Tibial artery (tissue), 4 donors: ENCODE measurements around the gene ZNF83.

Experiments
- DNase-seq, 2 donors: peaks; one replicate each; pipeline ENCODE4 v3.0.0-alpha.2; 2019
- H3K27ac ChIP-seq, 2 donors: fragments of 200-600 bp; sonication (generic) in 1 of 2; 1 replicate in 1 of 2; 2 replicates in 1 of 2; pipeline ENCODE4 v1.5.1; 2018 to 2019; ENCODE audit warnings: mild to moderate bottlenecking in 1 of 2
- H3K27me3 ChIP-seq, 2 donors: fragments of 200-600 bp; sonication (generic) in 1 of 2; one replicate each; pipeline versions ENCODE4 v1.5.1 to v1.6.0; 2016 to 2019
- H3K36me3 ChIP-seq, 3 donors: fragments of 200-600 bp; sonication (generic) in 2 of 3; one replicate each; pipeline ENCODE4 v1.5.1; 2016 to 2019; ENCODE audit warnings: mild to moderate bottlenecking in 2 of 3
- H3K4me1 ChIP-seq, 4 donors: fragments of 200-600 bp; sonication (generic) in 2 of 4; 1 replicate in 3 of 4; 2 replicates in 1 of 4; pipeline ENCODE4 v1.5.1; 2016 to 2019
- H3K4me3 ChIP-seq, 2 donors: fragments of 200-600 bp; sonication (generic) in 1 of 2; 1 replicate in 1 of 2; 2 replicates in 1 of 2; pipeline ENCODE4 v1.5.1; 2018 to 2019; ENCODE audit warnings: mild to moderate bottlenecking in 2 of 2
- H3K9me3 ChIP-seq, 3 donors: fragments of 200-600 bp; sonication (generic) in 1 of 3; one replicate each; pipeline ENCODE4 v1.5.1; 2016 to 2019
- CTCF ChIP-seq, 2 experiments: fragments of 200-600 bp in 1 of 2; fragments of 450-650 bp in 1 of 2; IDR thresholded peaks; one replicate each; pipeline ENCODE4 v1.5.1; 2017 to 2019; ENCODE audit warnings: antibody characterized with exemption in 2 of 2, mild to moderate bottlenecking in 1 of 2, moderate library complexity in 1 of 2
- intact Hi-C: fragments of 100-400 bp; cut with DNase I; formaldehyde crosslinking; loops from one replicate; pipeline ENCODE4 v1.15.0; 2023; ENCODE audit warnings: low total_unique reads

The ZNF83 gene

GRCh38 chr19:52653161-52653560 lies 15.0 kb upstream of the ZNF83 start:
- intact Hi-C loops: no loop called here
- no peak for TF ChIP-seq CTCF (IDR thresholded peaks at IDR 0.05)

GRCh38 chr19:52651956-52652355 lies 13.8 kb upstream of the ZNF83 start:
- peaks cover 0 to 21% (median 11%) of the 10 kb centered on the region in 4 donors for H3K4me1 ChIP-seq
- no peak overlapping the region for H3K4me3 ChIP-seq
- no peak for TF ChIP-seq CTCF (IDR thresholded peaks at IDR 0.05)
- no peak overlapping the region for H3K27ac ChIP-seq
- peaks cover 34 to 57% (median 39%) of the 10 kb centered on the region in 3 donors for H3K36me3 ChIP-seq
- H3K9me3 ChIP-seq: peaks cover 0 to 2% (median 0%) of the 10 kb centered on the region in 3 donors
- no peaks in the 10 kb centered on the region for H3K27me3 ChIP-seq
- no peak for DNase-seq
- intact Hi-C loops: no loop called here

More at GRCh38 chr19:52653161-52653560, 15.0 kb upstream of the ZNF83 start:
- DNase-seq: no peak
- no peak overlapping the region for H3K27ac ChIP-seq
- peaks cover 38 to 66% (median 48%) of the 10 kb centered on the region in 3 donors for H3K36me3 ChIP-seq
- peaks cover 0 to 11% (median 8%) of the 10 kb centered on the region in 4 donors for H3K4me1 ChIP-seq
- H3K9me3 ChIP-seq: no peaks in the 10 kb centered on the region
- no peaks in the 10 kb centered on the region for H3K27me3 ChIP-seq
- H3K4me3 ChIP-seq: no peak overlapping the region

- Histone ChIP-seq H3K27me3 (no peaks in the 10 kb centered on the region), H3K27ac (peak overlapping the region; percentile 49 to 65), H3K36me3 (peaks cover 15 to 22% (median 16%) of the 10 kb centered on the region in 3 donors), H3K4me1 (peaks cover 0 to 21% (median 11%) of the 10 kb centered on the region in 4 donors), H3K9me3 (peaks cover 0 to 4% (median 0%) of the 10 kb centered on the region in 3 donors), H3K4me3 (no peak overlapping the region)
- intact Hi-C loops: no loop called here
- DNase-seq: no peak
- TF ChIP-seq CTCF (IDR thresholded peaks at IDR 0.05): no peak
Observed at GRCh38 chr19:52648336-52649016, 10.3 kb upstream of the ZNF83 start.

- Histone ChIP-seq H3K4me1 (peaks cover 0 to 21% (median 11%) of the 10 kb centered on the region in 4 donors), H3K27me3 (no peaks in the 10 kb centered on the region), H3K36me3 (peaks cover 0 to 4% (median 0%) of the 10 kb centered on the region in 3 donors), H3K4me3 (no peak overlapping the region), H3K9me3 (peaks cover 0 to 4% (median 0%) of the 10 kb centered on the region in 3 donors), H3K27ac (peak overlapping the region in 1 of 2 donors; percentile 65)
- TF ChIP-seq CTCF (IDR thresholded peaks at IDR 0.05): no peak
- no peak for DNase-seq
- intact Hi-C loops: no loop called here
Observed at GRCh38 chr19:52646571-52647217, 8.5 kb upstream of the ZNF83 start.

GRCh38 chr19:52640916-52641315 lies 2.8 kb upstream of the ZNF83 start:
- Histone ChIP-seq H3K36me3 (no peaks in the 10 kb centered on the region), H3K27me3 (no peaks in the 10 kb centered on the region), H3K4me1 (peaks cover 0 to 21% (median 9%) of the 10 kb centered on the region in 4 donors), H3K4me3 (no peak overlapping the region), H3K9me3 (no peaks in the 10 kb centered on the region), H3K27ac (no peak overlapping the region)
- DNase-seq: no peak
- TF ChIP-seq CTCF (IDR thresholded peaks at IDR 0.05): no peak
- intact Hi-C loops: loop anchor here (5.0 kb wide), 1 partner anchor 51 kb away; no protein-coding TSS in a partner anchor
